ENCODE results near the gene DDX39A. TPM values are rescaled to one million over a fixed set of nuclear protein-coding genes. Genes with fewer than 3 reads are reported as not detected.

The DDX39A gene
- total and polyA plus RNA-seq, 2 experiments from 2014 or later: 47.2 to 58.7 TPM

GRCh38 chr19:14395710-14396336 lies 23.3 kb downstream of the DDX39A start:
- H3K9me2 ChIP-seq (ENCODE audit: insufficient read depth): no peaks in the 10 kb centered on the region
- 54 to 56% methylated on average over 16 of the region's 16 CpGs for WGBS, 2 experiments (ENCODE audit: low coverage in 1 of 2, low lambda C conversion rate in 2 of 2, missing lambda C conversion rate in 2 of 2)
- no peaks in the 10 kb centered on the region for H3K9me3 ChIP-seq (ENCODE audit: low read depth)
- TF ChIP-seq EZH2phosphoT487 (IDR thresholded peaks at IDR 0.05; ENCODE audit: insufficient read depth, low read depth): no peak
- TF ChIP-seq EZH2 (IDR thresholded peaks at IDR 0.05; ENCODE audit: insufficient read depth, poor library complexity, severe bottlenecking): no peak
- no peaks in the 10 kb centered on the region for H3K27me3 ChIP-seq (replicated peaks; ENCODE audit: insufficient read depth)
- no peak overlapping the region for H3K4me2 ChIP-seq (ENCODE audit: unreplicated experiment)
- DNase-seq: no peak
- no peaks in the 10 kb centered on the region for H3K4me1 ChIP-seq (ENCODE audit: insufficient read depth)
- no peak overlapping the region for H3K9ac ChIP-seq
- no peak overlapping the region for H3K4me3 ChIP-seq
- no peak overlapping the region for H3K27ac ChIP-seq
- no peaks in the 10 kb centered on the region for H4K20me1 ChIP-seq (ENCODE audit: insufficient read depth)
- peaks cover 8% of the 10 kb centered on the region; the same call in 1 of the 2 replicates for H3K36me3 ChIP-seq (ENCODE audit: low read depth)
- no peak overlapping the region for H2AFZ ChIP-seq
- H3K79me2 ChIP-seq (ENCODE audit: insufficient read depth): no peaks in the 10 kb centered on the region
- peaks cover 10% of the 10 kb centered on the region for H3F3A ChIP-seq (ENCODE audit: insufficient read depth)
- in situ Hi-C loops (cut with MboI): loop anchor here (5.0 kb wide), 1 partner anchor 371 kb away; no protein-coding TSS in a partner anchor

GRCh38 chr19:14395262-14395661 lies 23.9 kb downstream of the DDX39A start:
- Histone ChIP-seq H3K9ac (no peak overlapping the region), H3K4me3 (no peak overlapping the region), H3F3A (ENCODE audit: insufficient read depth) (peaks cover 5% of the 10 kb centered on the region), H4K20me1 (ENCODE audit: insufficient read depth) (no peaks in the 10 kb centered on the region), H3K4me2 (ENCODE audit: unreplicated experiment) (no peak overlapping the region), H3K36me3 (ENCODE audit: low read depth) (peaks cover 7% of the 10 kb centered on the region; the same call in 1 of the 2 replicates), H3K4me1 (ENCODE audit: insufficient read depth) (no peaks in the 10 kb centered on the region), H2AFZ (no peak overlapping the region), H3K27me3 (replicated peaks; ENCODE audit: insufficient read depth) (no peaks in the 10 kb centered on the region), H3K79me2 (ENCODE audit: insufficient read depth) (no peaks in the 10 kb centered on the region), H3K9me3 (ENCODE audit: low read depth) (no peaks in the 10 kb centered on the region), H3K27ac (no peak overlapping the region), H3K9me2 (ENCODE audit: insufficient read depth) (no peaks in the 10 kb centered on the region)
- DNase-seq: no peak
- in situ Hi-C loops (cut with MboI): loop anchor here (5.0 kb wide), 1 partner anchor 372 kb away; no protein-coding TSS in a partner anchor
- no peak for TF ChIP-seq EZH2 (IDR thresholded peaks at IDR 0.05; ENCODE audit: insufficient read depth, poor library complexity, severe bottlenecking)
- TF ChIP-seq EZH2phosphoT487 (IDR thresholded peaks at IDR 0.05; ENCODE audit: insufficient read depth, low read depth): no peak
- 82 to 92% methylated on average over 9 of the region's 9 CpGs for WGBS, 2 experiments (ENCODE audit: low coverage in 1 of 2, low lambda C conversion rate in 2 of 2, missing lambda C conversion rate in 2 of 2)

- no peak for DNase-seq
- Histone ChIP-seq H3K27ac (no peak overlapping the region), H3K4me1 (ENCODE audit: insufficient read depth) (no peaks in the 10 kb centered on the region), H3K4me3 (no peak overlapping the region), H3K4me2 (ENCODE audit: unreplicated experiment) (no peak overlapping the region), H3K9me2 (ENCODE audit: insufficient read depth) (no peaks in the 10 kb centered on the region), H3K27me3 (replicated peaks; ENCODE audit: insufficient read depth) (no peaks in the 10 kb centered on the region), H2AFZ (no peak overlapping the region), H3K79me2 (ENCODE audit: insufficient read depth) (no peaks in the 10 kb centered on the region), H3K9me3 (ENCODE audit: low read depth) (no peaks in the 10 kb centered on the region), H3K36me3 (ENCODE audit: low read depth) (peaks cover 7% of the 10 kb centered on the region; the same call in 1 of the 2 replicates), H4K20me1 (ENCODE audit: insufficient read depth) (no peaks in the 10 kb centered on the region), H3K9ac (no peak overlapping the region), H3F3A (ENCODE audit: insufficient read depth) (no peaks in the 10 kb centered on the region; the same call in 1 of the 2 replicates)
- in situ Hi-C loops (cut with MboI): no loop called here
- WGBS, 2 experiments (ENCODE audit: low coverage in 1 of 2, low lambda C conversion rate in 2 of 2, missing lambda C conversion rate in 2 of 2): 99 to 100% methylated on average over 9 of the region's 9 CpGs
- TF ChIP-seq EZH2 (IDR thresholded peaks at IDR 0.05; ENCODE audit: insufficient read depth, poor library complexity, severe bottlenecking): no peak
- no peak for TF ChIP-seq EZH2phosphoT487 (IDR thresholded peaks at IDR 0.05; ENCODE audit: insufficient read depth, low read depth)
Measured at GRCh38 chr19:14394167-14394566, 25.0 kb downstream of the DDX39A start.

GRCh38 chr19:14393329-14393728 lies 25.8 kb downstream of the DDX39A start:
- no peak overlapping the region for H3K4me3 ChIP-seq
- no peak overlapping the region for H3K27ac ChIP-seq
- in situ Hi-C loops (cut with MboI): no loop called here

More at GRCh38 chr19:14393329-14393728, 25.8 kb downstream of the DDX39A start:
- Histone ChIP-seq H3K9ac (no peak overlapping the region), H3F3A (ENCODE audit: insufficient read depth) (no peaks in the 10 kb centered on the region), H3K79me2 (ENCODE audit: insufficient read depth) (no peaks in the 10 kb centered on the region), H4K20me1 (ENCODE audit: insufficient read depth) (no peaks in the 10 kb centered on the region), H3K4me1 (ENCODE audit: insufficient read depth) (no peaks in the 10 kb centered on the region), H2AFZ (no peak overlapping the region), H3K4me2 (ENCODE audit: unreplicated experiment) (no peak overlapping the region), H3K9me3 (ENCODE audit: low read depth) (no peaks in the 10 kb centered on the region), H3K36me3 (ENCODE audit: low read depth) (peaks cover 7% of the 10 kb centered on the region; the same call in 1 of the 2 replicates), H3K9me2 (ENCODE audit: insufficient read depth) (no peaks in the 10 kb centered on the region), H3K27me3 (replicated peaks; ENCODE audit: insufficient read depth) (no peaks in the 10 kb centered on the region)
- TF ChIP-seq EZH2phosphoT487 (IDR thresholded peaks at IDR 0.05; ENCODE audit: insufficient read depth, low read depth): no peak
- no peak for TF ChIP-seq EZH2 (IDR thresholded peaks at IDR 0.05; ENCODE audit: insufficient read depth, poor library complexity, severe bottlenecking)
- 80 to 84% methylated on average over 5 of the region's 5 CpGs for WGBS, 2 experiments (ENCODE audit: low coverage in 1 of 2, low lambda C conversion rate in 2 of 2, missing lambda C conversion rate in 2 of 2)
- no peak for DNase-seq

All from GM23248 (cell line).